NCI-H2171 treated with DMSO at 0.1 percent for 48 hours (cell line): ENCODE data around the gene MUC4.

Experiments
- DNase-seq: peaks from one replicate; lab custom pipeline; 2025; lab: John Stamatoyannopoulos, UW

The MUC4 gene

GRCh38 chr3:195699860-195700259 lies 111.9 kb downstream of the MUC4 start:
- DNase-seq: no peak

DNA sequence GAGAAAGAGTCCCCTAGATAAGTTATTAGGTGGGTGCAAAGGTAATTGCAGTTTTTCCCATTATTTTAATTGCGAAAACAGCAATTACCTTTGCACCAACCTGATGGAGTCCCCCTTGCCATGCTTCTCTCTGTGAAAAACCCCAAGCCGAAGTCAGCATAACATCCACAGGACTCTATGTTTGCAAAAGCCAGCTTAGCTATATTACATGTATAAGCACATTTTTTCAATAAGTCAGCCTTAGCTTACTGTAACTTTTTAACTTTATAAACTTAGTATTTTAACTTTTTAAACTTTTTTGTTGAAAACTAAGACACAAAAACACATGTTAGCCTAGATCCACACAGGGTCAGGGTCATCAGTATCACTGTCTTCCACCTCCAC lies 112.3 kb downstream of the MUC4 start:
- DNase-seq: no peak

DNA sequence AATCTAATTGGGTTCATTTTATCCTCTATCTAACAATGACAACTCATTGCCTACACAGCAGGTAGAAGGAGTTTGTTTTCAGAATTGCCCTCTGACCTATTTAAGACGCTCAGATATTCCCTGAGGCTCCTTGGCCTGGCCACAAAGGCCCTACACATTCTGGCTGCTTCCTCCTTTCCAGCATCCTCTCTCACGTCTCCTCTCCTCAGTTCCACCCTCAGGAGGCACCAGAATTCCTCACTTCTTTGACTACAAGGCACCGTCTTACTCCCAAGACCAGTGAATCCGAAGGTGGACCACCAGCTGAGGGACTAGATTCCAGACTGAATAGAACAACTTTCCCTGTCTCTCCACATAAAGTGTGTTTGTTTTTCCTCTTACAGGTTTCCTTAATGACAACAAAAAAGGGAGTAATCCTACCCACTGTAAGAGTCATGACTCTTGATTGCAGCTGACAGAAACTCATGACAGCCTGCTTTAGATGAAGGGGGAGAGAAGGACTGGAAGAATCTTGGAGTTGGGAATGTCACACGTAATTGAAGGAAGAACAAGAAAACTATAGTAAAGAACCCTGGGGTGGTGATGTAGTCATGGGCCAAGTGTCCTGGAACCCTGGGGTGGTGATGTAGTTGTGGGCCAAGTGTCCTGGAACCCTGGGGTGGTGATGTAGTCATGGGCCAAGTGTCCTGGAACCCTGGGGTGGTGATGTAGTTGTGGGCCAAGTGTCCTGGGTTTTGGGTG lies 112.9 kb downstream of the MUC4 start:
- DNase-seq: no peak

DNA sequence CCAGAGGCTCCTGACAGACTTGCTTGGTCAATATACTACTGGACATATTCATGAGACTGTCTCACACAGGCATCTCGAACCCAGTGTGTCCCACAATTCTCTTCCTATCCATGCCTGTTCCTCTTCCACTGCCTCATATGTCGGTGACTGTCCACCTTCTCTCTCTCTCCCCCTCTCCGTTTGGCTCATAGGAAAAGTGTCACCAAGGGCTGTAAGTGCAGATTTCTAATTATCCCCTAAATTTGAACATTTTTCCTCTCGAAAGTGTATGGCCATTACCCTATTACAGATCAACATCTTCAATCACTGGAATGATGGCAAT lies 113.4 kb downstream of the MUC4 start:
- no peak for DNase-seq

DNA sequence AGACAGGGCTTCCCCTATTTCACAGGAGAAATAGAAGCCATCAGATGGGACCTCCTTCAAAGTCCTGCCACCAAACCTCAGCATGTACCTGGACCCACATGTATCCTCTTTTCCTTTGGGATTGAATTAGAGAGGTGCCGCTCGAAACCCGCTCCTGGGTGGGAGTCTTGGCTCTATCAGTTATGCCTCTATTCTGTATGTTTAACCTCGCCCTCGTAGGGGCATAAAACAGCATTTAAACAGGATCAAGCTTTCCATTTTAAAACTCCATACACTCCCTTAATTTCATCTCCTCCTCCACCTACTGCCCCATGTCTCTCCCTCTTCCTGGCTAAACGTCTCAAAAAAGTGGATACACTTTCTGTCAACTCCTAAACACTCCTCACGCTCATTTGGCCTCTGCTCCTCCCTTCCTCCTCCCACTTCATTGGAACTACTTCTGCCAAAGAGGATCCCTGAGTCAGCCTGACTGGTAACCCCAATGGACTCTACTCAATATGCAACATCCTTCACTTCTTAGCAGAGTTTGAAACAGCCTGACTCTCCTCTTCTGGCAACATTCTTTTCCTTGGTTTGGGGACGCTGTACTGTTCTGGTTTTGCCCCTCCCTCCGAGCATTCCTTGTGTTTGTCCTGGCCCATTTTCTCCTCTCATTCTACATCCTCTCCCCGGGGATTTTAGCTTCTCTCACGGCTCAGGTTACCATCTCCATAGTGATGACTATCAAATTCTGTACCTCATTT lies 114.0 kb downstream of the MUC4 start:
- no peak for DNase-seq
